GM18909 (cell line): ENCODE data around the gene INPP5A.
A peak's percentile ranks its signal among the peaks of the same experiment; 100 is the strongest.

Source experiments
- ATAC-seq: cut with Tn5 transposase; IDR thresholded peaks from one replicate; pipeline ENCODE4 v1.9.1; 2021; ENCODE audit warnings: mild to moderate bottlenecking; ENCODE audit not compliant: unreplicated experiment, poor library complexity

INPP5A gene

GRCh38 chr10:132575320-132576201 is 38.0 kb downstream of the INPP5A start:
- ATAC-seq: peak; percentile 32

- ATAC-seq: no peak
Observed at GRCh38 chr10:132576671-132577349, 39.2 kb downstream of the INPP5A start.

GRCh38 chr10:132577350-132578003 is 39.9 kb downstream of the INPP5A start:
- ATAC-seq: no peak

GRCh38 chr10:132578287-132578951 is 40.8 kb downstream of the INPP5A start:
- ATAC-seq: no peak

GRCh38 chr10:132579027-132579859 is 41.7 kb downstream of the INPP5A start:
- ATAC-seq: no peak

GRCh38 chr10:132580143-132580542 is 42.6 kb downstream of the INPP5A start:
- no peak for ATAC-seq

- no peak for ATAC-seq
Observed at GRCh38 chr10:132580617-132581016, 43.0 kb downstream of the INPP5A start.

- no peak for ATAC-seq
Observed at GRCh38 chr10:132582137-132582536, 44.5 kb downstream of the INPP5A start.

GRCh38 chr10:132582771-132583170 is 45.2 kb downstream of the INPP5A start:
- no peak for ATAC-seq

GRCh38 chr10:132583456-132583855 is 45.9 kb downstream of the INPP5A start:
- no peak for ATAC-seq

- no peak for ATAC-seq
Observed at GRCh38 chr10:132584081-132584480, 46.5 kb downstream of the INPP5A start.

GRCh38 chr10:132585732-132586722 is 48.4 kb downstream of the INPP5A start:
- ATAC-seq: no peak

- ATAC-seq: no peak
Observed at GRCh38 chr10:132586739-132587138, 49.2 kb downstream of the INPP5A start.

- no peak for ATAC-seq
Observed at GRCh38 chr10:132587175-132587574, 49.6 kb downstream of the INPP5A start.

GRCh38 chr10:132588301-132589013 is 50.9 kb downstream of the INPP5A start:
- no peak for ATAC-seq

- ATAC-seq: no peak
Observed at GRCh38 chr10:132589015-132589414, 51.4 kb downstream of the INPP5A start.

- no peak for ATAC-seq
Observed at GRCh38 chr10:132589681-132590080, 52.1 kb downstream of the INPP5A start.
